Aortic smooth muscle cell (primary cell): Measurements from ENCODE around the gene AIFM1. TPM values are rescaled to one million over a fixed set of nuclear protein-coding genes. Genes with fewer than 3 reads are reported as not detected.

Experiments used
- total RNA-seq: library from RNA; depleted of rRNA; stranded (reverse); fragments of >200 nt; gene quantifications from 2 replicates; pipeline ENCODE4 v1.2.3, GENCODE V29; 2014

The AIFM1 gene
- 20.5 and 21.5 TPM in 2 replicates for total RNA-seq

DNA sequence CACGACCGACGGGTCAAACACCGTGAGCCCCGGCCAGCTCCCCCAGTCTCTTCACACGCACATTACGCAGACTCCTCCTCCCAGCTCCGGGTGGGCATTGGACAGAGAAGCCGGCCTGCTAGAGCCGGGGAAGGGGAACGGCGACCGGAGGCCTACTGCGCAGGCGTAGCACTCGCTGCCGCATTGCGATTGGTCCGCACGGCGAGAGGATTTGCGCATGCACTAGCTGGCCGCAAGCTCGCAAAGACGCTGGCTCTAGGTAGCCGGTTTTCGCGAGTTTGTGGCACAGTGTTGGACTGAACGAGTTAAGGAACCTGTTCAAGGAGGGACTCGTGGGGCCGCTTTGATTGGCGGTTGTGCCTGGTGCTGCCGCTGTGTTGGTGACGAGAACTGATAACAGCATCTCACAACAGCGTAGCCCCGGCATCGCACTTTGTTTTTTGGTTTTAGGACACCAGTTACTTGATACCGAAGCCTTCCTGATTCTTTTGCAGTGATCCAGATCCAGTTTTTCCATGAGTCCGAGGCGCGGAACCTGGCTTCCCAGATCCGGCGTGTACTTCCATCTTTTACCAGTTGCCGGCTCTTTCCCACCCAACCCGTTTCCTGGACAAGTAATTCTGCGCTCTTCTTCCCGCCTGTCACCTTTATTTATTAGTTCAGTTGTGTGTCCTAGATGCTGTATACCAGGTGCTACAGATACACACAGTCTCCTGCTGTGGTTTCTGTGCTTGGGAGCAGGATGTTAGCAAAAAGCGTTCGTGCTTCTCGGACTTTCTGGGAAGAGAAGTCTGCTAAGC lies at the start of gene AIFM1:
AIFM1 (minus strand) TSS at position 139 of the 800 bp plus-strand sequence. CDS start 185 bp downstream, outside the sequence.

DNA sequence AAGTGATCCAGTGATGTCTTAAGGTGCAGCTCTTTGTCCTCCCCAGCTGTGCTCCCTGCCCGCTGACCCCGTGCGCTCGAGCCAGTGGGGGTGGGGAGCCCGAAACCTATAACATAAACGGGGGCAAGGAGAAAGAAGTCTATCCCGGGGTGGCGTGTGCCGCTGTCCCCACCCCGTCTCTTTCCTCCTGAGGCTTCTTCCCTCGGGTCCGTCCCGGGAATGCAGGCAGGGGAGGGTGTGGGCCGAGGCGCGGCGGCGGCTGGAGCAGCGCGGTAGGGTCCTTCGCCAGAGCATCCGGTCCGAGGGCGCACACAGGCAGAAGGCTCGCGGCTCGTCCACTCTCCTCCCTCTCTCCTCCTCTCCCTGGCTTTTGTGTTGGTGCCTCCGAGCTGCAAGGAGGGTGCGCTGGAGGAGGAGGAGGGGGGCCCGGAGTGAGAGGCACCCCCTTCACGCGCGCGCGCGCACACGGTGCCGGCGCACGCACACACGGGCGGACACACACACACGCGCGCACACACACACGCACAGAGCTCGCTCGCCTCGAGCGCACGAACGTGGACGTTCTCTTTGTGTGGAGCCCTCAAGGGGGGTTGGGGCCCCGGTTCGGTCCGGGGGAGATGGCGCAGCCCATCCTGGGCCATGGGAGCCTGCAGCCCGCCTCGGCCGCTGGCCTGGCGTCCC lies 5.9 kb upstream of the AIFM1 start, which contains the start of gene RAB33A:
RAB33A (plus strand) TSS at position 517 of the 681 bp plus-strand sequence; CDS start at position 618, 101 bp downstream.

DNA sequence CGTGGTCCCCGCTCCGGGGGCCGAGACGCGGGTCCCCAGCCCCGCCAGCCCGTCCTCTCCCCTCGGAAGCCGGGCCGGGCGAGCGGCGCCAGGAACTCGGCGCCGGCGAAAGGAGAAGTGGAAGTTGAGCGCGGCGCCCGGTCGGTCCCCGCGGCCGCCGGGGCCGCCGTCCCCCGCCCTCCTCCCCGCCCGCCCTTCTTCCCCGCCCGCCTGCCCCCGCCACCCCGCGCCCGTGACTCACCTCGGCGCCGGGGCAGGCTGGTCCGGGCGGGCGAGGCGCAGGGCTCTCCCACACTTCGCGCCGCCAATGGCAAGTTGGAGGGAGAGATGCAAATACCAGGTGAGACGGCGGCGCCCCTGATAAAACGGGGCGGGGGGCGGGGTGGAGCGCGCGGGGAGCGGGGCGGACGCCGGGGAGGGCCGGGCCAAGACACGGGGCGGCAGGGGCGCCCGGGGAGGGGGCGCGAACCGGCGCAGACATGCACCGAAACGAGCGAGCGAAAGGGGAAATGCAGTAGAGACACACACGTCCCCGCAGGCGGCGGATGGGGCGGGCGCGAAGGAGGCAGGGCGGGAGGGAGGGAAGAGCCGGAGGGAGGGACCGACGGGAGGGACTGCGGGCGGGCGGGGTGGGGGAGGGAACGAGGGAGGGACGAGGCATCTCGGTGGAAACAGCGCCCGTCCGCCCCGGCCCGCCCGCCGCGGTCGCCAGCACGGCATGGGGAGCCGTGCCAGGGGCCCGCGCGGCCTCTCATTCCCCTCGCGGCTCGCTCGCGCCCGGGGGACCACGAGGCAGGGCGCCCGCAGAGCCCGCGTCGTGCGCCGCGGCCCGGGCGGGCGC lies 55.0 kb downstream of the AIFM1 start, which contains the start of gene ELF4:
ELF4 (minus strand) TSS at position 119 of the 841 bp plus-strand sequence. CDS start 29,167 bp downstream, outside the sequence.

Other genes with a start within 250 kb of the AIFM1 start
- gene BCORL1, start 183.2 kb downstream of the AIFM1 start, total RNA-seq = 1.2 and 2.1 TPM in 2 replicates
- 8.6 TPM in 2 replicates for gene ELF4, start 55.3 kb downstream of the AIFM1 start, total RNA-seq
- gene RAB33A, start 6.1 kb upstream of the AIFM1 start, total RNA-seq = 0.53 and 0.93 TPM in 2 replicates
- gene ZNF280C, start 103.1 kb upstream of the AIFM1 start, total RNA-seq = 1.7 and 2.2 TPM in 2 replicates
- 10.3 and 10.8 TPM in 2 replicates for gene SLC25A14, start 174.1 kb upstream of the AIFM1 start, total RNA-seq
- not detected in 2 replicates for gene GPR119, start 219.8 kb upstream of the AIFM1 start, total RNA-seq
- 24.4 and 29.1 TPM in 2 replicates for gene RBMX2, start 236.1 kb upstream of the AIFM1 start, total RNA-seq